Neural progenitor cell (in vitro differentiated cells): ENCODE results near the gene PARVA.

Source experiments
- EZH2 ChIP-seq: fragments of 200-600 bp; sonication (generic); IDR thresholded peaks from 2 replicates; pipeline ENCODE4 v1.6.1; 2017; ENCODE audit warnings: antibody characterized with exemption, mild to moderate bottlenecking, moderate library complexity
- EZH2phosphoT487 ChIP-seq: fragments of 200-600 bp; sonication (generic); IDR thresholded peaks from 2 replicates; pipeline ENCODE4 v1.6.1; 2017; ENCODE audit warnings: antibody characterized with exemption
- TF ChIP-seq, protein P1 (sequence below): fragments of 200-600 bp; sonication (generic); IDR thresholded peaks from 2 replicates; pipeline ENCODE4 v1.5.1; 2017; ENCODE audit warnings: antibody characterized with exemption, mild to moderate bottlenecking

DNA sequence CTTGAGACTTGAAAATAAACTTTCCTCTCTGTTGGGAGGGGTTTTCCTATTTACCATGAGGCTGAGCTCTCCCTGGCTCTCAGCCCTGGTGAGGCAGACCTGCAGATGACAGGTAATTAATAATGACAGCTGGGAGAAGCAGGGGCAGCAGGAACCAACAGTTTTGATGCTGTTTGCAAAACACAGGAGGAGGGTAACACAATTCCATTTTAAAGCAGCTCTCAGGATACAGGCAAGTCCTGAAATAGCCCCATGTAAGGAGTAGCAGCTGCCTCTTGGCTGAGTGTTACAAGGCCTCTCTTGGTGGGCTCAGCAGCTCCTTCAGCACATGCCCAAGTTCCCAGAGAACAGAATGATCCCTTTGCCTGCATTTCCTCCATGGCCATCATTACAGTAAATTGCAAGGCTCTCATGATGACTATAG lies 13.3 kb downstream of the PARVA start:
- TF ChIP-seq, protein P1, sequence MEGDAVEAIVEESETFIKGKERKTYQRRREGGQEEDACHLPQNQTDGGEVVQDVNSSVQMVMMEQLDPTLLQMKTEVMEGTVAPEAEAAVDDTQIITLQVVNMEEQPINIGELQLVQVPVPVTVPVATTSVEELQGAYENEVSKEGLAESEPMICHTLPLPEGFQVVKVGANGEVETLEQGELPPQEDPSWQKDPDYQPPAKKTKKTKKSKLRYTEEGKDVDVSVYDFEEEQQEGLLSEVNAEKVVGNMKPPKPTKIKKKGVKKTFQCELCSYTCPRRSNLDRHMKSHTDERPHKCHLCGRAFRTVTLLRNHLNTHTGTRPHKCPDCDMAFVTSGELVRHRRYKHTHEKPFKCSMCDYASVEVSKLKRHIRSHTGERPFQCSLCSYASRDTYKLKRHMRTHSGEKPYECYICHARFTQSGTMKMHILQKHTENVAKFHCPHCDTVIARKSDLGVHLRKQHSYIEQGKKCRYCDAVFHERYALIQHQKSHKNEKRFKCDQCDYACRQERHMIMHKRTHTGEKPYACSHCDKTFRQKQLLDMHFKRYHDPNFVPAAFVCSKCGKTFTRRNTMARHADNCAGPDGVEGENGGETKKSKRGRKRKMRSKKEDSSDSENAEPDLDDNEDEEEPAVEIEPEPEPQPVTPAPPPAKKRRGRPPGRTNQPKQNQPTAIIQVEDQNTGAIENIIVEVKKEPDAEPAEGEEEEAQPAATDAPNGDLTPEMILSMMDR, result no peak
- no peak for TF ChIP-seq EZH2phosphoT487
- no peak for TF ChIP-seq EZH2
